Activated CD4-positive, alpha-beta T cell treated with anti-CD3 and anti-CD28 coated beads for 36 hours (primary cell): Measurements from ENCODE around the gene C5AR1. TPM values are rescaled to one million over a fixed set of nuclear protein-coding genes. Genes with fewer than 3 reads are reported as not detected.
"Not testable (repeated sequence)": the region's sequence is repeated elsewhere in the genome, so short reads cannot be mapped to it uniquely, and the experiment has no call there.

Experiments
- ATAC-seq: fragments of 200-7000 bp; cut with Tn5 transposase; one replicate; pipeline ENCODE4 v1.10.0; 2021; ENCODE audit warnings: mild to moderate bottlenecking, moderate library complexity
- CTCF ChIA-PET: fragments of 350-600 bp; sonication (Branson Sonifier 250); formaldehyde crosslinking; loops from one replicate; lab custom pipeline; 2021; ENCODE audit warnings: antibody characterized with exemption; lab: Charles Lee
- POLR2A ChIA-PET: fragments of 350-600 bp; sonication (Branson Sonifier 250); formaldehyde crosslinking; loops from one replicate; lab custom pipeline; 2021; ENCODE audit warnings: antibody characterized with exemption, inconsistent platforms; lab: Charles Lee
- DNase-seq: peaks from one replicate; pipeline ENCODE4 v3.0.0-alpha.2; 2020
- H3K27ac Mint-ChIP-seq: one replicate; pipeline ENCODE4 v1.8.0; 2021; ENCODE audit warnings: mixed read lengths
- H3K27me3 Mint-ChIP-seq: one replicate; pipeline ENCODE4 v1.8.0; 2021; ENCODE audit warnings: mixed read lengths
- H3K36me3 Mint-ChIP-seq: one replicate; pipeline ENCODE4 v1.8.0; 2021; ENCODE audit warnings: low read depth, mixed read lengths
- H3K4me1 Mint-ChIP-seq: one replicate; pipeline ENCODE4 v1.8.0; 2021; ENCODE audit warnings: mixed read lengths
- H3K4me3 Mint-ChIP-seq: one replicate; pipeline ENCODE4 v1.8.0; 2021; ENCODE audit warnings: mild to moderate bottlenecking, moderate library complexity, mixed read lengths
- H3K9me3 Mint-ChIP-seq: one replicate; pipeline ENCODE4 v1.8.0; 2021; ENCODE audit warnings: low read depth, mixed read lengths
- intact Hi-C, 2 experiments: fragments of 100-400 bp; cut with DNase I in 1 of 2; cut with micrococcal nuclease in 1 of 2; formaldehyde crosslinking; loops; one replicate each; pipeline versions ENCODE4 v1.14.2 to v1.15.1; 2022 to 2024; cut with DNase I, micrococcal nuclease
- total RNA-seq, 2 experiments: library from RNA; stranded (reverse); gene quantifications; one replicate each; pipeline ENCODE4 v1.2.3, GENCODE V29; 2021

Gene C5AR1
- total RNA-seq, 2 experiments from 2014 or later = 0.41 to 0.79 TPM

GRCh38 chr19:47284324-47284899 is 25.2 kb upstream of the C5AR1 start:
- Mint-ChIP-seq H3K27ac (no peak overlapping the region), H3K9me3 (no peaks in the 10 kb centered on the region), H3K36me3 (no peaks in the 10 kb centered on the region), H3K4me3 (no peak overlapping the region), H3K27me3 (no peaks in the 10 kb centered on the region), H3K4me1 (peaks cover 5% of the 10 kb centered on the region)
- no peak for ATAC-seq
- ChIA-PET POLR2A (no interaction called here), CTCF (interaction anchor here (0.7 to 1.7 kb wide), 15 partner anchors 10 to 265 kb away, joined by 3 to 8 read pairs (median 4); partner anchors contain the start of genes CCDC9, INAFM1 and NAPA)
- DNase-seq = peak; percentile 45
- intact Hi-C loops = loop anchor here in 1 of 2 experiments (5.0 kb wide), 2 partner anchors 108 to 423 kb away; no protein-coding TSS in a partner anchor

GRCh38 chr19:47296036-47296435 is 13.6 kb upstream of the C5AR1 start:
- Mint-ChIP-seq H3K4me1 (peaks cover 2% of the 10 kb centered on the region), H3K27me3 (no peaks in the 10 kb centered on the region), H3K4me3 (no peak overlapping the region), H3K36me3 (no peaks in the 10 kb centered on the region), H3K27ac (no peak overlapping the region), H3K9me3 (no peaks in the 10 kb centered on the region)
- ATAC-seq = peak; percentile 98
- CTCF ChIA-PET = interaction anchor here (0.6 to 4.8 kb wide), 11 partner anchors 8 to 696 kb away, joined by 3 to 40 read pairs (median 4); no protein-coding TSS in a partner anchor
- intact Hi-C loops = loop anchor here (1.0 to 10.0 kb wide), 6 partner anchors 53 to 411 kb away; partner anchors contain the start of genes DHX34 (in 1 of the 2) and KPTN (in 1 of the 2)
- DNase-seq = peak; percentile 87
- POLR2A ChIA-PET = interaction anchor here (0.6 kb wide), 1 partner anchor 53 kb away, joined by 3 read pairs; the partner anchor contains the start of gene DHX34

GRCh38 chr19:47300867-47301266 is 8.8 kb upstream of the C5AR1 start:
- DNase-seq, H3K27ac Mint-ChIP-seq, H3K36me3 Mint-ChIP-seq, H3K4me1 Mint-ChIP-seq, H3K9me3 Mint-ChIP-seq, ATAC-seq, intact Hi-C loops, H3K4me3 Mint-ChIP-seq, POLR2A ChIA-PET, H3K27me3 Mint-ChIP-seq: not testable (repeated sequence)
- CTCF ChIA-PET = interaction anchor here (0.9 kb wide), 1 partner anchor 16 kb away, joined by 4 read pairs; no protein-coding TSS in a partner anchor

- intact Hi-C loops = no loop called here
These were observed 7.4 kb upstream of the C5AR1 start for GRCh38 chr19:47302249-47302648.

GRCh38 chr19:47303966-47304365 is 5.7 kb upstream of the C5AR1 start:
- Mint-ChIP-seq H3K4me1 (peaks cover 4% of the 10 kb centered on the region), H3K36me3 (no peaks in the 10 kb centered on the region), H3K27me3 (peaks cover 9% of the 10 kb centered on the region), H3K9me3 (no peaks in the 10 kb centered on the region), H3K4me3 (no peak overlapping the region), H3K27ac (no peak overlapping the region)
- no peak for ATAC-seq
- intact Hi-C loops = no loop called here
- no peak for DNase-seq
- ChIA-PET POLR2A (no interaction called here), CTCF (interaction anchor here (0.9 to 2.5 kb wide), 5 partner anchors 8 to 124 kb away, joined by 3 to 9 read pairs (median 4); no protein-coding TSS in a partner anchor)

More at GRCh38 chr19:47302249-47302648, 7.4 kb upstream of the C5AR1 start:
- POLR2A ChIA-PET = no interaction called here
- ATAC-seq (no peak), DNase-seq (no peak)
- Mint-ChIP-seq H3K36me3 (no peaks in the 10 kb centered on the region), H3K4me3 (no peak overlapping the region), H3K27me3 (peaks cover 9% of the 10 kb centered on the region), H3K9me3 (no peaks in the 10 kb centered on the region), H3K4me1 (peaks cover 4% of the 10 kb centered on the region), H3K27ac (no peak overlapping the region)
- CTCF ChIA-PET = no interaction called here

- DNase-seq = peak; percentile 70
- no peak for ATAC-seq
- no peak overlapping the region for H3K27ac Mint-ChIP-seq
- intact Hi-C loops = no loop called here
- ChIA-PET CTCF (interaction anchor here (0.7 to 2.5 kb wide), 12 partner anchors 11 to 328 kb away, joined by 3 to 9 read pairs (median 4); no protein-coding TSS in a partner anchor), POLR2A (no interaction called here)
- no peaks in the 10 kb centered on the region for H3K36me3 Mint-ChIP-seq
- no peaks in the 10 kb centered on the region for H3K9me3 Mint-ChIP-seq
- peaks cover 4% of the 10 kb centered on the region for H3K4me1 Mint-ChIP-seq
- peaks cover 11% of the 10 kb centered on the region for H3K27me3 Mint-ChIP-seq
- no peak overlapping the region for H3K4me3 Mint-ChIP-seq
These were observed 4.3 kb upstream of the C5AR1 start for GRCh38 chr19:47305309-47305751.

- no peaks in the 10 kb centered on the region for H3K9me3 Mint-ChIP-seq
- CTCF ChIA-PET = interaction anchor here (0.5 to 2.5 kb wide), 5 partner anchors 9 to 219 kb away, joined by 3 to 9 read pairs (median 4); no protein-coding TSS in a partner anchor
- peaks cover 4% of the 10 kb centered on the region for H3K4me1 Mint-ChIP-seq
- H3K4me3 Mint-ChIP-seq = no peak overlapping the region
- H3K36me3 Mint-ChIP-seq = no peaks in the 10 kb centered on the region
- no peak overlapping the region for H3K27ac Mint-ChIP-seq
- DNase-seq (no peak), ATAC-seq (no peak)
- peaks cover 11% of the 10 kb centered on the region for H3K27me3 Mint-ChIP-seq
- POLR2A ChIA-PET = no interaction called here
- intact Hi-C loops = no loop called here
These were observed 3.4 kb upstream of the C5AR1 start for GRCh38 chr19:47306303-47306702.

GRCh38 chr19:47309038-47309437 is 623 bp upstream of the C5AR1 start:
- no peaks in the 10 kb centered on the region for H3K36me3 Mint-ChIP-seq
- H3K4me3 Mint-ChIP-seq = no peak overlapping the region
- ChIA-PET CTCF (interaction anchor here (0.6 to 1.1 kb wide), 2 partner anchors 9 to 12 kb away, joined by 3 read pairs; no protein-coding TSS in a partner anchor), POLR2A (no interaction called here)
- no peaks in the 10 kb centered on the region for H3K9me3 Mint-ChIP-seq
- no peak for DNase-seq
- intact Hi-C loops = no loop called here
- H3K27me3 Mint-ChIP-seq = peaks cover 12% of the 10 kb centered on the region
- no peak for ATAC-seq
- H3K4me1 Mint-ChIP-seq = peaks cover 4% of the 10 kb centered on the region
- H3K27ac Mint-ChIP-seq = no peak overlapping the region

- ATAC-seq (no peak), DNase-seq (no peak)
- intact Hi-C loops = no loop called here
- ChIA-PET CTCF (no interaction called here), POLR2A (no interaction called here)
- no peak overlapping the region for H3K27ac Mint-ChIP-seq
- no peaks in the 10 kb centered on the region for H3K9me3 Mint-ChIP-seq
- peaks cover 12% of the 10 kb centered on the region for H3K27me3 Mint-ChIP-seq
- H3K4me3 Mint-ChIP-seq = no peak overlapping the region
- H3K4me1 Mint-ChIP-seq = peaks cover 4% of the 10 kb centered on the region
- H3K36me3 Mint-ChIP-seq = no peaks in the 10 kb centered on the region
These were observed 662 bp downstream of the C5AR1 start for GRCh38 chr19:47310323-47310722.

- Mint-ChIP-seq H3K4me1 (peaks cover 6% of the 10 kb centered on the region), H3K4me3 (no peak overlapping the region), H3K36me3 (no peaks in the 10 kb centered on the region), H3K27me3 (peaks cover 10% of the 10 kb centered on the region), H3K27ac (no peak overlapping the region), H3K9me3 (no peaks in the 10 kb centered on the region)
- POLR2A ChIA-PET = no interaction called here
- intact Hi-C loops = no loop called here
- CTCF ChIA-PET = no interaction called here
- DNase-seq = no peak
- ATAC-seq = no peak
These were observed 1.2 kb downstream of the C5AR1 start for GRCh38 chr19:47310819-47311218.

- ChIA-PET CTCF (no interaction called here), POLR2A (no interaction called here)
- H3K9me3 Mint-ChIP-seq = no peaks in the 10 kb centered on the region
- ATAC-seq (no peak), DNase-seq (no peak)
- intact Hi-C loops = no loop called here
- H3K4me1 Mint-ChIP-seq = peaks cover 6% of the 10 kb centered on the region
- H3K36me3 Mint-ChIP-seq = no peaks in the 10 kb centered on the region
- no peak overlapping the region for H3K4me3 Mint-ChIP-seq
- H3K27ac Mint-ChIP-seq = no peak overlapping the region
- H3K27me3 Mint-ChIP-seq = peaks cover 14% of the 10 kb centered on the region
These were observed 2.8 kb downstream of the C5AR1 start for GRCh38 chr19:47312366-47313006.
